Measurements from ENCODE around the gene ZNRF2. TPM values are rescaled to one million over a fixed set of nuclear protein-coding genes. Genes with fewer than 3 reads are reported as not detected.

ZNRF2 gene
- total RNA-seq, 6 donors from 2014 or later = 20.2 to 44.1 (median 27.1) TPM

- 75 to 82% methylated on average over 2 of the region's 2 CpGs for WGBS, 2 donors
- no peak for ATAC-seq (ENCODE audit: low FRiP score in 2 of 2)
These were observed 82.2 kb downstream of the ZNRF2 start for GRCh38 chr7:30366606-30367005.

DNA sequence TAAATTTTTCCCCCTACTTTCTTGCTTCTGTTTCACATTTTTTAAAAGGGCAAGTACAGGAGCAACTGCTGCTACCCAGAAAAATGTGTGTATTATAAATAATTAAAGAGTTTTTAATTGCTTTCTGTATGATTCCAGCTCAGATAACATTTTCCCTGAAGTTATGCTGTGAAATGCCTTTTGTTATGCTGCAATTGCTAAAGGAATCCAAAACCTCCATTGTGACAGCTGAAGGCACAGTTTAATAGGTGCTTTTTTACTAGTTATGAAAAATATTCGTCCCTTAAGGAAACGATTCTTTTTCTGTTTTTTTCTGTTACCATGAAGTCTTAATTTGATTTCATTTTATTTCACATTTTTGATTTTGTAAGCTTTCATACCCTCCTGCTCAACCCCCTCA lies 83.2 kb downstream of the ZNRF2 start:
- Histone ChIP-seq H3K36me3 (peaks cover 2 to 7% (median 4%) of the 10 kb centered on the region in 4 donors), H3K27me3 (no peaks in the 10 kb centered on the region), H3K27ac (no peak overlapping the region), H3K4me1 (no peaks in the 10 kb centered on the region), H3K4me3 (no peak overlapping the region), H3K9me3 (no peaks in the 10 kb centered on the region)
- no peak for ATAC-seq (ENCODE audit: low FRiP score in 2 of 2)
- TF ChIP-seq EP300 (IDR thresholded peaks at IDR 0.05) = no peak
- TF ChIP-seq CTCF (IDR thresholded peaks at IDR 0.05) = no peak
- no peak for TF ChIP-seq POLR2AphosphoS5 (IDR thresholded peaks at IDR 0.05)
- no peak for TF ChIP-seq POLR2A (IDR thresholded peaks at IDR 0.05)
- 70 to 87% methylated on average over 2 of the region's 2 CpGs for WGBS, 2 donors
- DNase-seq = no peak

More at GRCh38 chr7:30366606-30367005, 82.2 kb downstream of the ZNRF2 start:
- DNase-seq = no peak
- Histone ChIP-seq H3K27me3 (no peaks in the 10 kb centered on the region), H3K36me3 (peaks cover 1 to 3% (median 2%) of the 10 kb centered on the region in 4 donors), H3K4me3 (no peak overlapping the region), H3K27ac (no peak overlapping the region), H3K4me1 (no peaks in the 10 kb centered on the region), H3K9me3 (no peaks in the 10 kb centered on the region)
- TF ChIP-seq EP300 (IDR thresholded peaks at IDR 0.05) = no peak
- no peak for TF ChIP-seq POLR2A (IDR thresholded peaks at IDR 0.05)
- TF ChIP-seq CTCF (IDR thresholded peaks at IDR 0.05) = no peak
- no peak for TF ChIP-seq POLR2AphosphoS5 (IDR thresholded peaks at IDR 0.05)

DNA sequence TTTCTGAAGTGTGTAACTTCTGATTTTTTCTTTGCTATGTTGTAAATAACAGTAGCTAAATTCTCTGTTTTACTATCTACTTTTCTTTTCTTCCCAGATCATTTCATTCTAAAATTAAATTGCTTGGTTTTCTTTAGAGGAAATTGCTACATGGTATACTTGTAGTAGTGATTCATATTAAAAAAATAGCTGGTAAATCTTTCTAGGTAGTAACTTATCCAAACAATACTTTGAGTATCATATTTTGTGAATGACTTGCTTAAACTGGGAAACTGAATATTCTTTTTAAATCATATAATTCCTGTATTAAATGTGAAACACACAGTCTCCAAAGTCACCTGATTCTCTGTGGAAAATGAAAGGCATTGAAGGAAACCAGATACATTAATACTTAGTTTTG lies 85.5 kb downstream of the ZNRF2 start:
- H3K4me1 ChIP-seq = no peaks in the 10 kb centered on the region
- TF ChIP-seq EP300 (IDR thresholded peaks at IDR 0.05) (no peak), POLR2AphosphoS5 (IDR thresholded peaks at IDR 0.05) (no peak), POLR2A (IDR thresholded peaks at IDR 0.05) (no peak), CTCF (IDR thresholded peaks at IDR 0.05) (no peak)
- no peaks in the 10 kb centered on the region for H3K27me3 ChIP-seq
- peaks cover 2 to 7% (median 4%) of the 10 kb centered on the region in 4 donors for H3K36me3 ChIP-seq
- DNase-seq (no peak), ATAC-seq (ENCODE audit: low FRiP score in 2 of 2) (no peak)
- H3K4me3 ChIP-seq = no peak overlapping the region
- H3K9me3 ChIP-seq = no peaks in the 10 kb centered on the region
- no peak overlapping the region for H3K27ac ChIP-seq

DNA sequence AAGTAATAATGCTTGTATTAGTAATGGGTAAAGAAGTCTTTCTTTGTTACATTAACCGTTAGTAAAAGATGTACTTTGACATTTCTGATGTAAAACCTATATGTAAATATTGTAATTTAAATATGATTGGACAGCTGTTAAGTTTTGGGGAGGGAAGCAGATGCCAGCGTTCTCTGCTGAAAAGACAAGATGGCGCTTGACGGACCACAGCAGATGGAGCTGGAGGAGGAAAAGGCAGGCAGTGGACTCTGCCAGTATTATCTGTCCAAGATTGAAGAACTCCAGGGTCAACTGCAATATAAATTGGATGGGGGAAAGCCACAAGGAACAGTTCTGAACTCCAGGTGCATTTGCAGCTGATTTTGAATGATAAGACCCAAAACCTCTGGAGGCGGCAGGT lies 86.9 kb downstream of the ZNRF2 start:
- no peaks in the 10 kb centered on the region for H3K9me3 ChIP-seq
- H3K4me3 ChIP-seq = no peak overlapping the region
- no peaks in the 10 kb centered on the region for H3K4me1 ChIP-seq
- peaks cover 0 to 7% (median 4%) of the 10 kb centered on the region in 4 donors for H3K36me3 ChIP-seq
- no peak overlapping the region for H3K27ac ChIP-seq
- ATAC-seq (ENCODE audit: low FRiP score in 2 of 2) = no peak
- 96 to 99% methylated on average over 5 of the region's 5 CpGs for WGBS, 2 donors
- TF ChIP-seq POLR2A (IDR thresholded peaks at IDR 0.05) (no peak), POLR2AphosphoS5 (IDR thresholded peaks at IDR 0.05) (no peak), EP300 (IDR thresholded peaks at IDR 0.05) (no peak), CTCF (IDR thresholded peaks at IDR 0.05) (no peak)
- DNase-seq = no peak
- H3K27me3 ChIP-seq = no peaks in the 10 kb centered on the region

DNA sequence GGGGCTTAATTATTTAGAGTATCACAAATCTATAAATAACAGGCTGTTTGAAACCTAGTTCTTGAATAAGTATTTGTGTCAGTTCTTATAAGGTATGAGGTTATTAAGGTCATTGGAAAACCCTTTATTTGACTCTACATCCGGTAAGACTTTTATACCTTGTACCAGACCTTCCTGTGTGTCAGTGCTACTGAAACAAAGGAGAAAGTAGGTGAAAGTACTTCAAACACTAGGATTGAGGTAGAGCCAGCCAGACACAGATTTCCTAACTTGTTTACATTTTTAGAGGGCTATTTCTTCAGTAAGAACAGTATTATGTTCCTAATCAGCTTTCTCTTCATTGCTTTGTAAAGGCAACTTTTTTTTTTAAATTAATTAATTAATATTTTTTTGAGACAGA lies 93.9 kb downstream of the ZNRF2 start:
- DNase-seq = no peak
- Histone ChIP-seq H3K4me3 (no peak overlapping the region), H3K36me3 (no peaks in the 10 kb centered on the region), H3K9me3 (peaks cover 0 to 7% (median 0%) of the 10 kb centered on the region in 4 donors), H3K4me1 (no peaks in the 10 kb centered on the region), H3K27me3 (no peaks in the 10 kb centered on the region), H3K27ac (no peak overlapping the region)
- ATAC-seq (ENCODE audit: low FRiP score in 2 of 2) = no peak
- no peak for TF ChIP-seq EP300 (IDR thresholded peaks at IDR 0.05)
- no peak for TF ChIP-seq POLR2AphosphoS5 (IDR thresholded peaks at IDR 0.05)
- TF ChIP-seq CTCF (IDR thresholded peaks at IDR 0.05) = no peak
- TF ChIP-seq POLR2A (IDR thresholded peaks at IDR 0.05) = no peak
- 71 to 74% methylated on average over 1 of the region's 1 CpG for WGBS, 2 donors
